HG02981 (cell line): Measurements from ENCODE around the gene CDH5.
"Not testable (repeated sequence)": the region's sequence is repeated elsewhere in the genome, so short reads cannot be mapped to it uniquely, and the experiment has no call there.

Experiments
- ATAC-seq: cut with Tn5 transposase; IDR thresholded peaks from one replicate; pipeline ENCODE4 v1.9.1; 2021; ENCODE audit warnings: mild to moderate bottlenecking, moderate library complexity; ENCODE audit not compliant: unreplicated experiment

CDH5 gene, protein sequence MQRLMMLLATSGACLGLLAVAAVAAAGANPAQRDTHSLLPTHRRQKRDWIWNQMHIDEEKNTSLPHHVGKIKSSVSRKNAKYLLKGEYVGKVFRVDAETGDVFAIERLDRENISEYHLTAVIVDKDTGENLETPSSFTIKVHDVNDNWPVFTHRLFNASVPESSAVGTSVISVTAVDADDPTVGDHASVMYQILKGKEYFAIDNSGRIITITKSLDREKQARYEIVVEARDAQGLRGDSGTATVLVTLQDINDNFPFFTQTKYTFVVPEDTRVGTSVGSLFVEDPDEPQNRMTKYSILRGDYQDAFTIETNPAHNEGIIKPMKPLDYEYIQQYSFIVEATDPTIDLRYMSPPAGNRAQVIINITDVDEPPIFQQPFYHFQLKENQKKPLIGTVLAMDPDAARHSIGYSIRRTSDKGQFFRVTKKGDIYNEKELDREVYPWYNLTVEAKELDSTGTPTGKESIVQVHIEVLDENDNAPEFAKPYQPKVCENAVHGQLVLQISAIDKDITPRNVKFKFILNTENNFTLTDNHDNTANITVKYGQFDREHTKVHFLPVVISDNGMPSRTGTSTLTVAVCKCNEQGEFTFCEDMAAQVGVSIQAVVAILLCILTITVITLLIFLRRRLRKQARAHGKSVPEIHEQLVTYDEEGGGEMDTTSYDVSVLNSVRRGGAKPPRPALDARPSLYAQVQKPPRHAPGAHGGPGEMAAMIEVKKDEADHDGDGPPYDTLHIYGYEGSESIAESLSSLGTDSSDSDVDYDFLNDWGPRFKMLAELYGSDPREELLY

DNA sequence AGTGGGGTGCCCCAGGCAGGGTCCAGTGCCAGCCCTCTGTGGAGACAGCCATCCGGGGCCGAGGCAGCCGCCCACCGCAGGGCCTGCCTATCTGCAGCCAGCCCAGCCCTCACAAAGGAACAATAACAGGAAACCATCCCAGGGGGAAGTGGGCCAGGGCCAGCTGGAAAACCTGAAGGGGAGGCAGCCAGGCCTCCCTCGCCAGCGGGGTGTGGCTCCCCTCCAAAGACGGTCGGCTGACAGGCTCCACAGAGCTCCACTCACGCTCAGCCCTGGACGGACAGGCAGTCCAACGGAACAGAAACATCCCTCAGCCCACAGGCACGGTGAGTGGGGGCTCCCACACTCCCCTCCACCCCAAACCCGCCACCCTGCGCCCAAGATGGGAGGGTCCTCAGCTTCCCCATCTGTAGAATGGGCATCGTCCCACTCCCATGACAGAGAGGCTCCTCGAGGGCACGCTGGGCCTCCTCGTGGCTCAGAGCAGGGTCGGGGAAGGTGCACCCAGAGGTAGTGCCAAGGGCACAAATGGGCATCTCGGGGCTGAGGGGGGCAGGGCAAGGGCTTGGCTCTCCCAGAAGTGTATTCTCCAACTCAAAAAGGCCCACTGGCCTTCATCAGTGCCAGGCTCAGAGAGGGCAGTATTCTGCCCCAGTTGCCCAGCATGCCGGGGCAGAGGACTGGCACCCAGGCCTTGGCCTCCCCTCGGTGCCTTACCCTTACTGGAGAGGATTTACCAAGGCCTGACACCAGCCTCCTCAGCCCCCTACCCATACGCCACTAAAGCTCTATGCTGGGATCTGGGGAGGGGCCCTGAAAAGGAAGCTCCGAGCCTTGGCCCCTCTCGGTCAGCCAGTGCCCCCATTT is at the start of gene CDH5:
Gene CDH5 (plus strand): TSS at position 259 of the 867 bp plus-strand sequence. CDS start 12,647 bp downstream, outside the sequence.
- ATAC-seq = no peak

DNA sequence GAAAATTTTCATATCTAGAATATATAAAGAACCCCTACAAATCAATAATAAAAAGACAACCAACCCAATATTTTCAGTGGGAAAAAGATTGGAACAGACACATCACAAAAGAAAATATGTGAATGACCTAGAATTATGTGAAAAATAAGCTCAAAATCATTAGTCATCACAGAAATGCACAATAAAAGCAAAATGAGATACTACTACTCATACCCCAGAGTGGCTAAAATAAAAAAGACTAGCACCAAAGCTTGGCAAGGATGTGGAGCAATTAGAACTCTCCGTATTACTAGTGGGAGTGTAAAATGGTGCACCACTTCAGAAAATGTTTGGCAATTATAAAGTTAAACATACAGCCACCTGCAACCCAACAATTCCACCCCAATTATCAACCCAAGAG is 48.0 kb upstream of the CDH5 start:
- ATAC-seq = no peak

DNA sequence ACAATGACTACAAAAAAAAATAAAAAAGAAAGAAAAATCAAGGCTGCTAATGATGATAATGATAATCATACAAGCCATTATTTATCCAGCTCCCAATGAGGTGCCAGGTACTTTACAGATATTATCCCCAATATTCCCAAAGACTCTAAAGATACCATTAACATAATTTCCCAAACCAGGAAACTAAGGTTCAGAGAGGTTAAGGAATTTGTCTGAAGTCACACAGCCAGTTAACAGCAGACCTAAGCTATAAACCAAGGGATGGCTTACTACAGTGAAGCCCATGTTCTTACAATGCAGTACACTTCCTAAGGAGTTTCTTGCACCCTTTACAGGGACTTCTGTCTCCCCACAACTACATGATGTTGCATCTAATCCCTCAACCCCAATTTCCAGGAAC is 45.7 kb upstream of the CDH5 start:
- ATAC-seq = no peak

DNA sequence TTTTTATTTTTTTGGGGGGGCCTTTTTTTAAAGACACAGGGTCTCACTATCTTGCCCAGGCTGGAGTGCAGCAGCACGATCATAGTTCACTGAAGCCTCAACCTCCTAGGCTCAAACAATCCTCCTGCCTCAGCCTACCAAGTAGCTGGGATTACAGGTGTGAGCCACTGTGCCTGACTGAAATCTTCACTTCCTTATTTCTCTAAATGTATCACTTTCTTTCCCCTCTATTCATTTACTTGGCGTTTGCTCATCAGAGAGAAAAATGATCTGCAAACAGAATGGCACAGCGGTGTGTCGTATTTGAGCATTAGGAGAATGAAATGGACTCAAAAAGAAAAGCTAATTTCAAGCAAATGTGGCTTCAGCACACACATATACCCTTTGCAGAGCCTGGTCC is 44.3 kb upstream of the CDH5 start:
- ATAC-seq = peak; percentile 87

DNA sequence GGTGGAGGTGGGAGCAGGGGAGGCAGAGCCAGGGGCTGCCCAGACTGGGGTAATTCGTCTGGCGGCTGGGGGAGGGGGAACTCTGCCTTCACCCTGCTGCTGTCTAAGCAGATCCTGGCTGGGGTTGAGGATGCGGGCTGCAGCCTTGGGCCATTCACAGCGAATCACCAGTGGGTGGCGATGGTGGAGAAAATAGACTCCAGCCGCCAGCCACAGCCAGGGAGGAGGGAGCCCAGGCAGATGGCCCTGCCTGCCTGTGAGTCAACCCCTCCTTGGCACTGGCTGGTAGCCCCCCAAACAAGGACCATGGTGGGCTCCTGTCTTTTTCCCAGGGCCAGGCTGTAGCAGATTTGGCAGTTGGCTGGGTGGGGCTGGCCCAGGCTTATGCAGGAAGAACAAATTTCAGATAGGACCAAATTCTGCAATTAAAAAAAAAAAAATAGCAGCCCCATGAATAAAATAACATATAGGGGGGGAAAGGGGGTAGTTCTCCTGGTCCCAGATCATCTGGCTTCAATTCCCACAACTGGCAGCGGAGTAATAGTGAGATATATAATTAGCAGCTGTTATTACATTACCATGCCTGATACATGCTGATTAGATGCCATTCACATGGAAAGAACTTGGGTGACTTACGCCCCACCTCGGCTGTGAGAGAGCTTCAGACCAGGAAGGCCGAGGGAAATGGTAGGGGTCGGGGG is 41.5 kb upstream of the CDH5 start:
- ATAC-seq = no peak

DNA sequence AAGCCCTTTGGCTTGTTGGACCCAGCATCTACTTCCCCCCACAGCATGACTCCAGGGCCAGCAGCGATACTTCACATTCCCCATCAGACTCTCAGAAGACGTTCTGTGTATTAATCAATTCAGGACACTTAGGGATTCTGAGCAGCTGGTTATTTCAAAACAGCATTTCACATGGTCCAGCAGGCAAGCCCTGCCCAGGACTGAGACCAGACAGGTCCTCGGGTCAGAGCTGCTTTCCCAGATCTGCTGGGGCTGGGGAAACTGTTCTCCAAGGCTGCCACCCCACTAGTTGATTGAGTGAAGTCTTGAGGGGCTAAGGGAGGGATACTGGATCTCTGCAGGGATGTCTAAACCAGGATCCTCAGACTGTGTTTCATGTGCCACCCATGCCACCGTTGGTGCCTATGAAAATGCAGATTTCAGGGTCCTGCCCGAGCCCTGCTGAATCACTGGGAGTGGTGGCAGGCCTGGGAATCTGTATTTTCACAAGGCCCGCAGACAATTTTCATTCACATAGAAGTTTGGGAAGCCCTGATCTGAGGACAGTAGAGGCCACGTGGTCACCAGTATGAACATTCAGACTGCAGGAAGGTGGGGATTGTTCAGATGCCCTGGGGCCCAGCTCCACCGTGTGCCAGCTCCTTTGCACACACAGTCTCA is 40.6 kb upstream of the CDH5 start:
- no peak for ATAC-seq

DNA sequence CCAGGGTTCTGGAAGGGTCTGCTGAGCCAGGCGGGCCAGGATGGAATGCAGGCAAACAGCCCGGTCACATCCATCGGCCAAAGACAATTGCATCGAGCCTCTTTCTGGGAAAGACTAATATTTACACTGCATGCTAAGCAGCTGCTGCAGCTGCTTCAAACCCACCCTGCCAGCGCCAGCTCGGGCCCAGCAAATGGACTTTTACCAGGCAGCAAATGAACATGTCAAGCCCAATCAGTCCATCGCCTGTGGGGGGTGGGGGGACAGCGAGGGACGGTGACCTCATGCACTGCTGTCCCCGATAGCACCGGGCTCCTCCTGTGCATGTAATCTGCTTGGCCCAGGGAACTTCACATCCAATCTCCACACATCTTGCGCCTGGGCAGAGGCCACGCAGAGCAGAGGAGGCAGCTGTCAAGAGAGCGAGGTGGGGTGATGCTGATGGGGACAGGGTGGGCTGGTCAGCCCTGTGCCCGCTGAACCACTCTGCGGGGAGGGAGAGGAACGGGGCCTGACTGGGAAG is 39.4 kb upstream of the CDH5 start:
- no peak for ATAC-seq

DNA sequence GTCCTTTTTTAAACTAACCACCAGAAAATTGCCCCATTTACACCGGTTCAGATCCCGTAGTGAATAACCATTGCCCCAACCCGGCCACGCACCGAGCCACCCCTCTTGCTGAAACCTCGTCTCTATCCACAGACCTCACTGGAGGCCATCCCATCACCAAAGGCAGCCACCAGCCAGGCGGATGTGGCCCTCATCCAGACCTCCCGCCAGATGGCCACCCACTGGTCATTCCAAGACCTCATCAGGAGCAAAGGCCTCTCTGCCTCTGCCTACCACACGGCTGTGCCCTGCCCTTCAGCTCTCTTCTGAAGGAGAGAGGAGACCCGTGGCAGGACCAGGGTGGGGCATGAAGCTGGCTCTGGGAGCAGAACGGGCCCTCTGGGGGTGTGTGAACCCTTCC is 38.2 kb upstream of the CDH5 start:
- no peak for ATAC-seq

DNA sequence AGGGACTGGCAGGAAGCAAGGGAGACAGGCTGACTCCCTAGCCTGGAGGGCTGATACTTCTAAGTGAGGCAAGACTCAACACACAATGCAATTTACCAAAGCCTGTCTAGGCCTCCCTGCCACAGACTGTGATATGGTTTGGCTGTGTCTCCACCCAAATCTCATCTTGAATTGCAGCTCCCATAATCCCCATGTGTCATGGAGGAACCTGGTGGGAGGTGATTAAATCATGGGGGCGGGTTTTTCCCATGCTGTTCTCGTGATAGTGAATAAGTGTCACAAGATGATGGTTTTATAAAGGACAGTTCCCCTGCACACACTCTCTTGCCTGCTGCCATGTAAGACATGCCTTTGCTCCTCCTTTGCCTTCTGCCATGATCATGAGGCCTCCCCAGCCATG is 35.0 kb upstream of the CDH5 start:
- ATAC-seq = not testable (repeated sequence)

DNA sequence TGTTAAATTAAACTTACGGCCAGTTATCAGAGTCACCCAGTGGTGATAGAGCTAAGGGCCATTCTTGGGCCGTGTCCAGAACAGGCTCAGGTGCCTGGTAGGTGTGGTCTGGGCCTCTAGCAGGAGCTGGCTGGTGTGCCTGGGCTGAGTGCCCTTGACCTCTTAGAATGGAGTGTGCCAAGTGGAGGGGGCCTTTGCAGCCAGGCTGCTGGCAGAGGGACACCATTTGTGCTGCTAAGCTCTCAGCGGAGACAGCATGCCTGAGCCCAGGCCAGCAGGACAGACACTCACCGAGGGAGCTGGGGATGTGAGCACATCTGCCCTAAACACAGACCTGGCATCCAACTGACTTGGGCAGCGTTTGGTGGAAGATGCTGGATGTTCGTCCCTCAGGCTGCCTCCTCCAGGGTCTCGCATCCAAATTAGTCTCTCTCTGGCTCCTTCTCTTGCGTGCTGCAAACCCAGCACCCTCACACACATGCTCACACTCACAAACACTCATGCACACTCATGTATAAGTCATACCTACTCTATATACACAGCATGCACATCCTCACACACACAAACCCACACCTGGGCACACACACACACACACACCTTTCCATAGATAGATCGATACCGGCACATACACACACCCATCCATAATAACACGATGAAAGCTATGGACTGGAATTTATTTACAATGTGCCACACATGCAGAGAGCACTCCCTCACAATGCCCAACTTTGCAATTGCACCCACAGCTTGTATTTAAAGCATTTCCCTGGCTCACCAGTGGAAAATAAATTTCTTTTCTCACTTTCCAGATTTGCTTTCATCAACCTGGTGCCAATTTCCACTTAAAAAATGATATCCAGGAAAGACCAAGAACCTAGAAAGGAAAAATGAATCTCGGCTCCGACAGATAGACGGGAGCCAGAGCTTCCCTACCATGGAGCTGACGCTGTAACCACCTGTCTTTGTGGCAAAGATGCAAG is 33.6 kb upstream of the CDH5 start:
- ATAC-seq = no peak

DNA sequence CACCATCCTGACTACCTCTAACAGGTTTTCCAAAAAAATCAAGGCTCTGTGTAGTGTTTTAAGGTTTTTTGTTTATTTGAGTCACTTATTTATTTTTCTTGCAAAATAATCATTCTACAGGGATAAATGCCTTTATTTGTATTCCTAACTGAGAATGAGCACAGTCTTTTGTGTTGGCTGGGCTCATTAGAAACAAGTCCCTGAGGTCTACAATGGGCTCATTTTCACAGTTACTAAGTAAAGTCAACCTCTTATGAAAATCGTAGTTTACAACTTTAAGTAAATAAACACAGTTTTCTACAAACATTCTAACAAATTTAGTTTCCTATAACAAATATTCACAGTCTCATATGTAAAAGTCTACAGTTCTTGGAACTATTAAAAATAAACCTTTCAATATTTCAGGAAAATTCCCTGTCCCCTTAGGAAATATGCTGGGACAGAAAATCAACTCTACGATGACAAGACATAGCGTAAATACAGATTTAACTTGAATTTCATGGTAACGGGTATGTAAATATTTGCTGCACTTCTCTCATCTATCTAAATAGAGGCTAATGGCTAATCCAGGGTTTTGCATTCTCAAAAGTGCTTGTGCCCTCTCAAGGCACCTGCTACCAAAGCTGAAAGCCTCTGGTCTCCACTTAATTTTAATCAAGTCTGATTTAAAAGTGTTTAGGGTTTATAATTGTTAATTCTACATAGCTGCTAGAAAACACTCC is 31.5 kb upstream of the CDH5 start:
- ATAC-seq = no peak

DNA sequence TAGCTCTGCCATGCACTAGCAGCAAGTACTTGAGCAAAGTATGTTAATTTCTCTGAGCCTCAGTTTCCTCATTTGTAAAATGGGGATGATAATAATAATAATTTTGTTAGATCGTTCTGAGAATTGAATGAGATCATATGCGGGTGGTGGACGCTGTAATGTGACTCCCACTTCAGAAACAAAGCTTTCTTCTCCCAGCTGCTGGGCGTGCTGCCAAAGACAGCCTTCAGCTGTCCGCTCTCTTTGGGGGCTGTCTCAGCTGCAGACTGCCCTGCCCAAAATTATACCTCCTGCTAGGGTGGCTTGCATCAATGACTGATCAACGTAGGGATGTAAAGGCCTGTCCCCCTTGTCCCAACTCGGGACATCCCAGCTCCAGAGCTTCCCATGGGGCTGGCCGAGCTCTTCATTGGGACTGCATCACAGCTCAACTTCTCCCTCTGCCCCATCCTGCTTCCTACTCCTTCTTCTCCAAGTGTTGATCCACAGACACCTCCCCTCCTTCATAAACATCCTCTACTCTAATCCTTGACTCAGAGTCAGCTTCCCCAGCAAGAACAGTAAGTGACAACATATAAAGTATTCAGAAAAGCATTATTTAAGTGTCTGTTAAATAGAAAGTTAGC is 30.7 kb upstream of the CDH5 start:
- no peak for ATAC-seq

DNA sequence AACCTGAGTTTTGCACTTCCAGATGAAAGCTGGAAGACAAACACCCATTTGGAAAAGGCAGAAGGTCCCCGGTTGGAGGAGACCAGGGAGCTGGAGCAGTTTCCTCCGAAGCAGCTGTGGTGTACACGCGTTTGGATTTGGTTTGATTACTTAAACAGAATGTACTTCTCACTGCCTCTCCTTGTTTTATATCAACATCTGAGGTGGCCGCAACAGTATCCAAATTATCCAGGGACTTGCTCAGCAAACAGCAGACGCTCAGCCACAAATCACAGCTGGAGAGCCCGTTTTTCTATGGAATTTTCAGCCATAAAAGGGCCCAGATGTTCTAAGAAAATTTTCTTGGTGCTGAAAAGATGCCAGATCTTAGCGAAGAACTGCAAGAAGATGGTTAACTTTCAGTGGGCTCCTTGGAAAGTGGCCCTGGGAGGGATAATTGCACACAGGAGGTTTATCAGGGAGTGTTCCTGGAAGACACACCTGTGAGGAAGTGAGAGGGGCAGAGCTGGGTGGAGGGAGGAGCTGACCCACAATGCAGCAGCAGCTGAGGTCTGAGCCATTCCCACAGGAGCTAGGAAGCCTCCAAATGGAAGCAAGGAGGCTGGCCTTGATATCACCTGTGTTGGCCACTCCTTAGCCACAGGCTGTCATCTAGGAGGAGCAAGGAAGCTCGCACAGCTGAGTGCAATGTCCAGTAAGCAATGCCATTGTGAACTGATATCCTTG is 28.9 kb upstream of the CDH5 start:
- no peak for ATAC-seq

DNA sequence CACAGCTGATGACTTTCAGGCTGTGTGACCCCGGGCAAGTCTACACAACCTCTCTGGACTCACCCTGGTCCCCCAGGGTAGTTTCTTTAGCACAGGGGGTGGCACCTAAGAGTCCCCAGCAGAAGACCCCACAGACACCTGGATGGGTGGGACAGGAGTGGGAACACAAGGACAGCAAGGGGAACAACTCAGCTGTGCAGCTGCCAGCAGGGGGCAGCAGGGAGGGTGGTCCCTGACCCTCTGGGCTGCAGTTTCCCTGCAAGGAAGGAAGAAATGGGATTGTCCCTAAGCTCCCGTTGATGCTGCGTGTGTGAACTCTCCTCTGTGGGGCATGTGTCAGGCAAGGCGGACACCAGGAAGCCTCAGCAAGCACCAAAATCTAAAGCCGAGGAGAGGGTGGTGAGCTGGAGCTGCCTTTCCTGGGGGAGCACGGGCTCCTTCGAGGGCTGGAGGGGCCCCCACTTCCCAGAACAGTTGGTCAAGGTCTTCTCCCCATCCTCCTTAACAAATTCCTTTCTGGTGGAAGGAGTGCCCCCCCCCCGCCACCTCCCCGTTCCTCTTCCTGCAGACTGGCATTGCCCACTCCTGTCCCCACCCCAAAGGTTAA is 24.1 kb upstream of the CDH5 start:
- ATAC-seq = no peak

DNA sequence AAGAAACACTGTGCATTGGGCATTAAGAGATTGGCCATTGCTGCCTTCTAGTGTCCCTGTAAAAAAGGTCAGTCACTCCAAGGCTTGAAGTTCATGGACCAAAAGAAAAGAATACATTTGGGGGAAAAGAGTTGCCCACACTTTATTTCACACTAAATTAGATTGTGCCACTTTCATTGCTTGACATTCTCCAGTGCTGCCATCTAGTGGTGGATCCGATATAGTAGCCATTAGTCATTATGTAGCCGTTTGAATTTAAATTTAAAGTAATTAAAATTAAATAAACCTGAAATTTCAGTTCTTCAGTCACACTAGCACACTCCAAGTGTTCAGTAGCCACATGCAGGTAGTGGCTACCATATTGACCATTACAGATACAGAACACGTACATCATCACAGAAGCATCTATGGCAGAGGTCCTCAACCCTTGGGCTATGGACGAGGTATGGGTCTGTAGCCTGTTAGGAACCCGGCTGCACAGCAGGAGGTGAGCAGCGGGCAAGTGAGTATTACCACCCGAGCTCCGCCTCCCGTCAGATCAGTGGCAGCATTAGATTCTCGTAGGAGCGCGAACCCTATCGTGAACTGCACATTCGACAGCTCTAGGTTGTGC is 21.9 kb upstream of the CDH5 start:
- no peak for ATAC-seq

DNA sequence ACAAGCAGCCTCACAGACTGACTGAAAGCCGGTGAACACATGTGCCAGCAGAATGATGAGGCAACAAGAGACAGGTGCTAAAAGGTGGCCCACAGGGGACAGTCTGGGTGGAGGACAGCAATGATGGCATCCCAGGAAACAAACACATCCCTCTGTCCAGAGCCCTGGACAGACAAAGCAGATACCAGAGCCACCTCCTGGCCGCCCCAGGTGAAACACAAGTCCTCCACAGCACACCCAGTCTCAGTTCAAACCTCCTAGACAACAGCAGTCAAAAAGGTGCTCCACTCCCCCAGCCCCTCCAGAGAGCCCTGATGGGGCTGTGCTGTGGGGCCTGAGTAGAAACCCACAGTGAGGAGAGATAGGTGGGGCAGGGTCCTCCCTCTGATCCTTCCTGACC is 20.3 kb upstream of the CDH5 start:
- ATAC-seq = no peak
